H9 (cell line): ENCODE data around the gene SNX25. TPM values are rescaled to one million over a fixed set of nuclear protein-coding genes. Genes with fewer than 3 reads are reported as not detected.

ENCODE experiments used
- DNase-seq: peaks from one replicate; pipeline ENCODE4 v3.0.0-alpha.2; 2017
- H2AFZ ChIP-seq: one replicate; pipeline ENCODE4 v1.6.1; 2013; ENCODE audit warnings: mild to moderate bottlenecking, low read length, control low read depth, moderate library complexity
- H2AK5ac ChIP-seq: 2 replicates; pipeline ENCODE4 v1.6.1; 2013; ENCODE audit warnings: low read length, control low read depth, mixed read lengths; ENCODE audit not compliant: insufficient read length
- H2BK120ac ChIP-seq: one replicate; pipeline ENCODE4 v1.6.1; 2013; ENCODE audit warnings: low read depth, mild to moderate bottlenecking, low read length, control low read depth, inconsistent platforms; ENCODE audit not compliant: poor library complexity, severe bottlenecking
- H2BK12ac ChIP-seq: 2 replicates; pipeline ENCODE4 v1.6.1; 2013; ENCODE audit warnings: low read length, control low read depth, mixed read lengths, low read depth; ENCODE audit not compliant: insufficient read length
- H2BK15ac ChIP-seq: 2 replicates; pipeline ENCODE4 v1.6.1; 2013; ENCODE audit warnings: low read depth, low read length, control low read depth
- H2BK20ac ChIP-seq: one replicate; pipeline ENCODE4 v1.6.1; 2013; ENCODE audit warnings: low read depth, mild to moderate bottlenecking, low read length, control low read depth, inconsistent platforms; ENCODE audit not compliant: poor library complexity, severe bottlenecking
- H2BK5ac ChIP-seq: 2 replicates; pipeline ENCODE4 v1.6.1; 2013; ENCODE audit warnings: low read length, control low read depth, mixed read lengths; ENCODE audit not compliant: insufficient read length
- H3K14ac ChIP-seq: 2 replicates; pipeline ENCODE4 v1.6.1; 2013; ENCODE audit warnings: low read length, control low read depth; ENCODE audit not compliant: insufficient read depth
- H3K18ac ChIP-seq: 2 replicates; pipeline ENCODE4 v1.6.1; 2013; ENCODE audit warnings: low read depth, mild to moderate bottlenecking, mixed read lengths, low read length, control low read depth; ENCODE audit not compliant: insufficient read length
- H3K23ac ChIP-seq: 2 replicates; pipeline ENCODE4 v1.6.1; 2013; ENCODE audit warnings: low read length, control low read depth, mixed read lengths, low read depth; ENCODE audit not compliant: insufficient read length
- H3K23me2 ChIP-seq: 2 replicates; pipeline ENCODE4 v1.6.1; 2013; ENCODE audit warnings: low read depth, mild to moderate bottlenecking, mixed read lengths, low read length, control low read depth; ENCODE audit not compliant: insufficient read length, poor library complexity, severe bottlenecking
- H3K27ac ChIP-seq: 2 replicates; pipeline ENCODE4 v1.5.1; 2013; ENCODE audit warnings: low read length, control low read depth, mixed read lengths, low read depth; ENCODE audit not compliant: insufficient read length
- H3K27me3 ChIP-seq: 2 replicates; pipeline ENCODE4 v1.6.1; 2013; ENCODE audit warnings: low read length, control low read depth, inconsistent platforms; ENCODE audit not compliant: insufficient read depth
- H3K4ac ChIP-seq: 2 replicates; pipeline ENCODE4 v1.6.1; 2013; ENCODE audit warnings: low read depth, mild to moderate bottlenecking, control low read depth, inconsistent platforms, low read length, moderate library complexity
- H3K4me1 ChIP-seq: 2 replicates; pipeline ENCODE4 v1.6.1; 2013; ENCODE audit warnings: low read length, control low read depth, inconsistent platforms; ENCODE audit not compliant: insufficient read depth
- H3K4me2 ChIP-seq: 2 replicates; pipeline ENCODE4 v1.6.1; 2013; ENCODE audit warnings: low read length, control low read depth, mixed read lengths; ENCODE audit not compliant: insufficient read length, insufficient read depth
- H3K56ac ChIP-seq: 2 replicates; pipeline ENCODE4 v1.6.1; 2013; ENCODE audit warnings: low read depth, mild to moderate bottlenecking, mixed read lengths, low read length, control low read depth; ENCODE audit not compliant: insufficient read length
- H3K79me1 ChIP-seq: 2 replicates; pipeline ENCODE4 v1.6.1; 2013; ENCODE audit warnings: low read depth, mild to moderate bottlenecking, moderate library complexity, low read length, control low read depth, inconsistent platforms; ENCODE audit not compliant: insufficient read depth, poor library complexity, severe bottlenecking
- H3K79me2 ChIP-seq: 2 replicates; pipeline ENCODE4 v1.6.1; 2013; ENCODE audit warnings: low read length, control low read depth, inconsistent platforms; ENCODE audit not compliant: insufficient read depth
- H3K9ac ChIP-seq: 2 replicates; pipeline ENCODE4 v1.6.1; 2013; ENCODE audit warnings: low read length, control low read depth, mixed read lengths; ENCODE audit not compliant: insufficient read length; ENCODE audit errors: extremely low read depth
- H3K9me3 ChIP-seq: one replicate; pipeline ENCODE4 v1.6.1; 2013; ENCODE audit warnings: low read depth, low read length, inconsistent platforms; ENCODE audit not compliant: control insufficient read depth
- H3T11ph ChIP-seq: one replicate; pipeline ENCODE4 v1.6.1; 2013; ENCODE audit warnings: mild to moderate bottlenecking, low read length, control low read depth, inconsistent platforms
- H4K20me1 ChIP-seq: one replicate; pipeline ENCODE4 v1.6.1; 2013; ENCODE audit not compliant: control insufficient read depth, insufficient read length, insufficient read depth
- H4K5ac ChIP-seq: 2 replicates; pipeline ENCODE4 v1.6.1; 2013; ENCODE audit warnings: low read depth, mild to moderate bottlenecking, mixed read lengths, low read length, control low read depth; ENCODE audit not compliant: insufficient read length
- H4K8ac ChIP-seq: replicated peaks from 2 replicates; pipeline ENCODE4 v1.6.1; 2013; ENCODE audit warnings: low read length, control low read depth, mixed read lengths, low read depth; ENCODE audit not compliant: insufficient read length
- H4K91ac ChIP-seq: 2 replicates; pipeline ENCODE4 v1.6.1; 2013; ENCODE audit warnings: low read depth, mild to moderate bottlenecking, moderate library complexity, mixed read lengths, low read length, control low read depth; ENCODE audit not compliant: insufficient read length
- H3K27ac Mint-ChIP-seq, 3 experiments: 2 replicates in 2 of 3; 3 replicates in 1 of 3; pipeline ENCODE4 v1.8.0; 2020 to 2021; ENCODE audit warnings: mixed read lengths in 3 of 3, mild to moderate bottlenecking in 1 of 3, moderate library complexity in 1 of 3
- H3K27me3 Mint-ChIP-seq: 2 replicates; pipeline ENCODE4 v1.8.0; 2021; ENCODE audit warnings: low read depth, mild to moderate bottlenecking, moderate library complexity, mixed read lengths
- H3K36me3 Mint-ChIP-seq, 3 experiments: 2 replicates in 2 of 3; 3 replicates in 1 of 3; pipeline ENCODE4 v1.8.0; 2020 to 2021; ENCODE audit warnings: low read depth in 3 of 3, mixed read lengths in 3 of 3; ENCODE audit not compliant: insufficient read depth in 1 of 3
- H3K4me1 Mint-ChIP-seq, 2 experiments: 2 replicates each; pipeline ENCODE4 v1.8.0; 2020; ENCODE audit warnings: mixed read lengths in 2 of 2
- H3K4me3 Mint-ChIP-seq, 2 experiments: 2 replicates in 1 of 2; 3 replicates in 1 of 2; pipeline ENCODE4 v1.8.0; 2020 to 2021; ENCODE audit warnings: mild to moderate bottlenecking in 2 of 2, mixed read lengths in 2 of 2, moderate library complexity in 1 of 2
- H3K9me3 Mint-ChIP-seq, 2 experiments: 2 replicates in 1 of 2; 3 replicates in 1 of 2; pipeline ENCODE4 v1.8.0; 2020; ENCODE audit warnings: mild to moderate bottlenecking in 2 of 2, mixed read lengths in 2 of 2, moderate library complexity in 1 of 2
- WGBS: extraction: QIAGEN DNeasy Blood & Tissue Kit; methylation state at CpG from one replicate; pipeline ENCODE4 v1.1.7; 2013; ENCODE audit warnings: missing lambda C conversion rate, low lambda C conversion rate, mixed read lengths; ENCODE audit not compliant: insufficient read length; ENCODE audit errors: extremely low coverage; 5-methylcytosine and 5-hydroxymethylcytosine counted together
- total RNA-seq: library from RNA; stranded (reverse); gene quantifications from 2 replicates; pipeline ENCODE4 v1.2.1, GENCODE V29; 2021
- TF ChIP-seq, protein P1 (sequence below): fragments of 200-600 bp; sonication (generic); conservative IDR thresholded peaks from 3 replicates; pipeline ENCODE4 v1.8.0; 2021; ENCODE audit warnings: antibody characterized with exemption, mild to moderate bottlenecking

The SNX25 gene
- total RNA-seq, 1 experiment from 2014 or later, result 28.2 TPM

DNA sequence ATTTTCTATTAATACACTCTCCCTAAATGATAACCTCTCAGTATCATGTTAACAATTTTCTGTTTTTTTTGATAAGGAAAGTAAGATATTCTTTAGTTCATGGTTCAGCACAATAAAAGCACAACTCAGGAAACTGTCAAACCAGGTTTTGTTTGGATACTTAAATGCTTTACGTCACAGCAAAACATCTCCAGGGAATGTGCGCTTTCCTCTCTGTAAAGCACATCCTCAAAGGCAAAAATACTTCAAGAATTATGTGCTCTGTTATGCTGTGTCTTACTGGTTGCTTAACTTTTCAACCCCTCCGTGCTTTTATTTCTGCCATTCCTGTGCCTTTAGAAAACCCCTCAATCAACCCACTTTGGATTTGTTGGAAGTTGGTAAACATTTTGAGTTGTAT is 27.8 kb downstream of the SNX25 start:
- H3K18ac ChIP-seq, result no peak overlapping the region
- H2BK120ac ChIP-seq, result no peak overlapping the region
- TF ChIP-seq, protein P1, sequence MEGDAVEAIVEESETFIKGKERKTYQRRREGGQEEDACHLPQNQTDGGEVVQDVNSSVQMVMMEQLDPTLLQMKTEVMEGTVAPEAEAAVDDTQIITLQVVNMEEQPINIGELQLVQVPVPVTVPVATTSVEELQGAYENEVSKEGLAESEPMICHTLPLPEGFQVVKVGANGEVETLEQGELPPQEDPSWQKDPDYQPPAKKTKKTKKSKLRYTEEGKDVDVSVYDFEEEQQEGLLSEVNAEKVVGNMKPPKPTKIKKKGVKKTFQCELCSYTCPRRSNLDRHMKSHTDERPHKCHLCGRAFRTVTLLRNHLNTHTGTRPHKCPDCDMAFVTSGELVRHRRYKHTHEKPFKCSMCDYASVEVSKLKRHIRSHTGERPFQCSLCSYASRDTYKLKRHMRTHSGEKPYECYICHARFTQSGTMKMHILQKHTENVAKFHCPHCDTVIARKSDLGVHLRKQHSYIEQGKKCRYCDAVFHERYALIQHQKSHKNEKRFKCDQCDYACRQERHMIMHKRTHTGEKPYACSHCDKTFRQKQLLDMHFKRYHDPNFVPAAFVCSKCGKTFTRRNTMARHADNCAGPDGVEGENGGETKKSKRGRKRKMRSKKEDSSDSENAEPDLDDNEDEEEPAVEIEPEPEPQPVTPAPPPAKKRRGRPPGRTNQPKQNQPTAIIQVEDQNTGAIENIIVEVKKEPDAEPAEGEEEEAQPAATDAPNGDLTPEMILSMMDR, result no peak
- no peaks in the 10 kb centered on the region; the same call in 1 of the 2 replicates for H3K4me1 ChIP-seq
- H3K14ac ChIP-seq, result no peak overlapping the region
- WGBS, result no CpG with 5 or more reads among the region's 3 CpGs
- no peaks in the 10 kb centered on the region for H3K9me3 ChIP-seq
- no peak overlapping the region for H3K9ac ChIP-seq
- no peaks in the 10 kb centered on the region for H3K79me2 ChIP-seq
- no peak overlapping the region for H3K4me3 Mint-ChIP-seq
- H3K27ac Mint-ChIP-seq, result no peak overlapping the region
- no peaks in the 10 kb centered on the region for H3K27me3 ChIP-seq
- no peak overlapping the region for H2AK5ac ChIP-seq
- peaks cover 24 to 32% (median 30%) of the 10 kb centered on the region in 3 experiments for H3K36me3 Mint-ChIP-seq
- H4K8ac ChIP-seq, result no peak overlapping the region
- H3K23ac ChIP-seq, result no peak overlapping the region
- H3K27ac ChIP-seq, result no peak overlapping the region
- H4K91ac ChIP-seq, result no peak overlapping the region
- no peak overlapping the region for H2BK5ac ChIP-seq
- H2BK12ac ChIP-seq, result no peak overlapping the region
- H2BK20ac ChIP-seq, result no peak overlapping the region
- H3K4me1 Mint-ChIP-seq, result peaks cover 5 to 9% of the 10 kb centered on the region in 2 experiments; a peak in 3 of 4 replicates
- H3K56ac ChIP-seq, result no peak overlapping the region
- H2BK15ac ChIP-seq, result no peak overlapping the region
- no peak overlapping the region for H2AFZ ChIP-seq
- H3K23me2 ChIP-seq, result no peaks in the 10 kb centered on the region
- peaks cover 4% of the 10 kb centered on the region for H4K20me1 ChIP-seq
- H3K4me2 ChIP-seq, result no peak overlapping the region
- DNase-seq, result no peak
- H3K79me1 ChIP-seq, result no peaks in the 10 kb centered on the region
- H3K27me3 Mint-ChIP-seq, result no peaks in the 10 kb centered on the region
- no peak overlapping the region for H3T11ph ChIP-seq
- H4K5ac ChIP-seq, result no peak overlapping the region
- H3K4ac ChIP-seq, result no peak overlapping the region
- peaks cover 24 to 27% of the 10 kb centered on the region in 2 experiments for H3K9me3 Mint-ChIP-seq
